Spleen (tissue), 7 donors: ENCODE results near the gene C10orf88.

Source experiments
- CTCF ChIP-seq, 11 experiments: fragments of 200-600 bp in 7 of 11; fragments of 450-650 bp in 4 of 11; sonication (generic) in 4 of 11; IDR thresholded peaks in 8 of 11; conservative IDR thresholded peaks in 3 of 11; 1 replicate in 7 of 11; 2 replicates in 4 of 11; pipeline versions ENCODE4 v1.4.0 to v1.8.0; 2016 to 2021; ENCODE audit warnings: antibody characterized with exemption in 11 of 11, inconsistent platforms in 4 of 11, mild to moderate bottlenecking in 1 of 11
- POLR2AphosphoS5 ChIP-seq, 3 donors: sonication (generic); formaldehyde crosslinking; IDR thresholded peaks; one replicate each; pipeline ENCODE4 v1.5.1; 2017; ENCODE audit warnings: antibody characterized with exemption in 3 of 3
- donor health status: DM: no; HTN: no; CAD: no; lungs with moderate emphysema.
- donor health status: DM: no; HTN: no; CAD: no.
- donor health status: DM: no; HTN: no; CAD: no.

GRCh38 chr10:122981066-122981464 is 27.0 kb upstream of the C10orf88 start:
- peak in 3 of 11 experiments; percentile 10 to 36 (median 16) for TF ChIP-seq CTCF (IDR thresholded peaks at IDR 0.05 in 8 of 11, conservative IDR thresholded peaks at IDR 0.05 in 3 of 11)
- no peak for TF ChIP-seq POLR2AphosphoS5 (IDR thresholded peaks at IDR 0.05)
